Globus pallidus (tissue), 1 donor: ENCODE measurements around the gene MET.
"Not testable (repeated sequence)": the region's sequence is repeated elsewhere in the genome, so short reads cannot be mapped to it uniquely, and the experiment has no call there.

Source experiments
- DNase-seq: peaks from one replicate; pipeline ENCODE4 v3.0.0-alpha.2; 2015; ENCODE audit warnings: low spot score

Gene MET

GRCh38 chr7:116811768-116812167, 139.8 kb downstream of the MET start:
- no peak for DNase-seq

GRCh38 chr7:116812860-116813259, 140.9 kb downstream of the MET start:
- DNase-seq: no peak

GRCh38 chr7:116813371-116813770, 141.4 kb downstream of the MET start:
- not testable (repeated sequence) for DNase-seq

GRCh38 chr7:116815041-116815440, 143.0 kb downstream of the MET start:
- DNase-seq: no peak

- no peak for DNase-seq
These were observed 148.2 kb downstream of the MET start for GRCh38 chr7:116820149-116820548.

GRCh38 chr7:116821647-116822046, 149.7 kb downstream of the MET start:
- not testable (repeated sequence) for DNase-seq

GRCh38 chr7:116824449-116824848, 152.5 kb downstream of the MET start:
- DNase-seq: no peak

- DNase-seq: no peak
These were observed 156.3 kb downstream of the MET start for GRCh38 chr7:116828281-116828680.

GRCh38 chr7:116829041-116829440, 157.0 kb downstream of the MET start:
- DNase-seq: no peak

- no peak for DNase-seq
These were observed 157.5 kb downstream of the MET start for GRCh38 chr7:116829493-116829892.

- no peak for DNase-seq
These were observed 160.7 kb downstream of the MET start for GRCh38 chr7:116832692-116833091.

GRCh38 chr7:116834815-116835504, 163.0 kb downstream of the MET start:
- no peak for DNase-seq

- peak; percentile 7 for DNase-seq
These were observed 164.1 kb downstream of the MET start for GRCh38 chr7:116836048-116836447.

- DNase-seq: no peak
These were observed 164.9 kb downstream of the MET start for GRCh38 chr7:116836911-116837310.

- DNase-seq: no peak
These were observed 165.6 kb downstream of the MET start for GRCh38 chr7:116837586-116837985.

- no peak for DNase-seq
These were observed 168.3 kb downstream of the MET start for GRCh38 chr7:116840256-116840655.

- DNase-seq: no peak
These were observed 170.4 kb downstream of the MET start for GRCh38 chr7:116842371-116842770.

- DNase-seq: peak; percentile 13
These were observed 171.4 kb downstream of the MET start for GRCh38 chr7:116843378-116843777.
